ENCODE measurements around the gene ABCA4.

Gene ABCA4

GRCh38 chr1:94098585-94099111 lies 22.3 kb downstream of the ABCA4 start:
- Histone ChIP-seq H3K4me2 (ENCODE audit: low read length) (no peak overlapping the region), H3K79me2 (ENCODE audit: control insufficient read depth, insufficient read depth, low read length, poor library complexity) (peaks cover 27% of the 10 kb centered on the region), H2BK5ac (ENCODE audit: low read depth, low read length, poor library complexity) (peak overlapping the region; percentile 95), H2AFZ (ENCODE audit: insufficient read depth, low read length, poor library complexity) (peak overlapping the region; percentile 13), H3K4me1 (ENCODE audit: control insufficient read depth in 1 of 2, insufficient read depth in 2 of 2, low read length in 2 of 2) (peaks cover 57% of the 10 kb centered on the region in 2 experiments), H4K8ac (ENCODE audit: low read depth, low read length) (peak overlapping the region; percentile 78), H3K18ac (ENCODE audit: low read length) (peak overlapping the region; percentile 92), H3K4me3 (ENCODE audit: low read depth, low read length) (no peak overlapping the region), H4K12ac (ENCODE audit: low read depth, low read length) (peak overlapping the region; percentile 61), H2BK120ac (ENCODE audit: insufficient read depth, low read length, poor library complexity) (peak overlapping the region; percentile 99), H3K4ac (ENCODE audit: low read depth, low read length) (peak overlapping the region; percentile 88), H3K27me3 (ENCODE audit: insufficient read depth, low read length) (no peaks in the 10 kb centered on the region), H3K36me3 (ENCODE audit: control insufficient read depth in 1 of 2, insufficient read depth in 2 of 2, low read length in 2 of 2) (no peaks in the 10 kb centered on the region), H3K23ac (ENCODE audit: low read length) (no peak overlapping the region), H3K9me3 (ENCODE audit: insufficient read depth, low read depth, low read length) (no peaks in the 10 kb centered on the region), H3K27ac (ENCODE audit: low read depth, low read length) (peak overlapping the region; percentile 99), H3K9ac (ENCODE audit: low read length) (no peak overlapping the region), H3K14ac (ENCODE audit: low read length) (peak overlapping the region; percentile 97), H2AK5ac (ENCODE audit: low read length) (peak overlapping the region; percentile 92), H3K79me1 (ENCODE audit: low read length) (peaks cover 81% of the 10 kb centered on the region), H2BK12ac (ENCODE audit: low read length) (peak overlapping the region; percentile 97), H4K91ac (ENCODE audit: low read depth, low read length) (peak overlapping the region; percentile 98)
- WGBS (ENCODE audit: extremely low coverage, insufficient coverage, insufficient read length), result no CpG with 5 or more reads among the region's 18 CpGs
- DNase-seq, result no peak

- Histone ChIP-seq H3K36me3 (ENCODE audit: control insufficient read depth in 1 of 2, insufficient read depth in 2 of 2, low read length in 2 of 2) (no peaks in the 10 kb centered on the region), H4K91ac (ENCODE audit: low read depth, low read length) (peak overlapping the region; percentile 97), H3K27me3 (ENCODE audit: insufficient read depth, low read length) (no peaks in the 10 kb centered on the region), H3K18ac (ENCODE audit: low read length) (peak overlapping the region; percentile 83), H3K4me2 (ENCODE audit: low read length) (no peak overlapping the region), H2BK12ac (ENCODE audit: low read length) (peak overlapping the region; percentile 99), H3K4me1 (ENCODE audit: control insufficient read depth in 1 of 2, insufficient read depth in 2 of 2, low read length in 2 of 2) (peaks cover 53 to 54% of the 10 kb centered on the region in 2 experiments), H3K79me2 (ENCODE audit: control insufficient read depth, insufficient read depth, low read length, poor library complexity) (peaks cover 25% of the 10 kb centered on the region), H2BK120ac (ENCODE audit: insufficient read depth, low read length, poor library complexity) (peak overlapping the region; percentile 97), H2BK5ac (ENCODE audit: low read depth, low read length, poor library complexity) (peak overlapping the region; percentile 76), H4K8ac (ENCODE audit: low read depth, low read length) (peak overlapping the region; percentile 79), H2AFZ (ENCODE audit: insufficient read depth, low read length, poor library complexity) (peak overlapping the region; percentile 50), H3K9me3 (ENCODE audit: insufficient read depth, low read depth, low read length) (no peaks in the 10 kb centered on the region), H3K23ac (ENCODE audit: low read length) (no peak overlapping the region), H3K4me3 (ENCODE audit: low read depth, low read length) (no peak overlapping the region), H3K14ac (ENCODE audit: low read length) (peak overlapping the region; percentile 86), H3K4ac (ENCODE audit: low read depth, low read length) (peak overlapping the region; percentile 74), H3K79me1 (ENCODE audit: low read length) (peaks cover 75% of the 10 kb centered on the region), H4K12ac (ENCODE audit: low read depth, low read length) (no peak overlapping the region), H3K9ac (ENCODE audit: low read length) (no peak overlapping the region), H3K27ac (ENCODE audit: low read depth, low read length) (peak overlapping the region; percentile 71), H2AK5ac (ENCODE audit: low read length) (peak overlapping the region; percentile 98)
- WGBS (ENCODE audit: extremely low coverage, insufficient coverage, insufficient read length), result no CpG with 5 or more reads among the region's 10 CpGs
- peak; percentile 91 to 94 for DNase-seq
Observed at GRCh38 chr1:94096797-94097549, 24.0 kb downstream of the ABCA4 start.

- no CpG with 5 or more reads among the region's 14 CpGs for WGBS (ENCODE audit: extremely low coverage, insufficient coverage, insufficient read length)
- Histone ChIP-seq H2BK12ac (ENCODE audit: low read length) (peak overlapping the region; percentile 99), H2BK120ac (ENCODE audit: insufficient read depth, low read length, poor library complexity) (peak overlapping the region; percentile 97), H3K23ac (ENCODE audit: low read length) (no peak overlapping the region), H4K8ac (ENCODE audit: low read depth, low read length) (peak overlapping the region; percentile 79), H3K14ac (ENCODE audit: low read length) (peak overlapping the region; percentile 86), H3K4me1 (ENCODE audit: control insufficient read depth in 1 of 2, insufficient read depth in 2 of 2, low read length in 2 of 2) (peaks cover 53 to 56% of the 10 kb centered on the region in 2 experiments), H3K4ac (ENCODE audit: low read depth, low read length) (peak overlapping the region; percentile 85), H3K27me3 (ENCODE audit: insufficient read depth, low read length) (no peaks in the 10 kb centered on the region), H2AK5ac (ENCODE audit: low read length) (peak overlapping the region; percentile 98), H3K18ac (ENCODE audit: low read length) (peak overlapping the region; percentile 93), H2BK5ac (ENCODE audit: low read depth, low read length, poor library complexity) (peak overlapping the region; percentile 74), H3K79me2 (ENCODE audit: control insufficient read depth, insufficient read depth, low read length, poor library complexity) (peaks cover 25% of the 10 kb centered on the region), H3K9me3 (ENCODE audit: insufficient read depth, low read depth, low read length) (no peaks in the 10 kb centered on the region), H2AFZ (ENCODE audit: insufficient read depth, low read length, poor library complexity) (peak overlapping the region; percentile 32), H4K12ac (ENCODE audit: low read depth, low read length) (peak overlapping the region; percentile 59), H3K4me3 (ENCODE audit: low read depth, low read length) (no peak overlapping the region), H3K9ac (ENCODE audit: low read length) (no peak overlapping the region), H3K79me1 (ENCODE audit: low read length) (peaks cover 73% of the 10 kb centered on the region), H3K27ac (ENCODE audit: low read depth, low read length) (no peak overlapping the region), H3K4me2 (ENCODE audit: low read length) (no peak overlapping the region), H3K36me3 (ENCODE audit: control insufficient read depth in 1 of 2, insufficient read depth in 2 of 2, low read length in 2 of 2) (no peaks in the 10 kb centered on the region), H4K91ac (ENCODE audit: low read depth, low read length) (peak overlapping the region; percentile 97)
- no peak for DNase-seq
Observed at GRCh38 chr1:94095744-94096469, 25.0 kb downstream of the ABCA4 start.

GRCh38 chr1:94095112-94095637 lies 25.8 kb downstream of the ABCA4 start:
- Histone ChIP-seq H3K9me3 (ENCODE audit: insufficient read depth, low read depth, low read length) (no peaks in the 10 kb centered on the region), H3K4me3 (ENCODE audit: low read depth, low read length) (no peak overlapping the region), H2AFZ (ENCODE audit: insufficient read depth, low read length, poor library complexity) (no peak overlapping the region), H3K79me1 (ENCODE audit: low read length) (peaks cover 69% of the 10 kb centered on the region), H4K8ac (ENCODE audit: low read depth, low read length) (peak overlapping the region; percentile 54), H2AK5ac (ENCODE audit: low read length) (peak overlapping the region; percentile 98), H3K4me2 (ENCODE audit: low read length) (no peak overlapping the region), H4K12ac (ENCODE audit: low read depth, low read length) (no peak overlapping the region), H3K9ac (ENCODE audit: low read length) (no peak overlapping the region), H2BK120ac (ENCODE audit: insufficient read depth, low read length, poor library complexity) (peak overlapping the region; percentile 96), H3K27ac (ENCODE audit: low read depth, low read length) (peak overlapping the region; percentile 22), H3K27me3 (ENCODE audit: insufficient read depth, low read length) (no peaks in the 10 kb centered on the region), H4K91ac (ENCODE audit: low read depth, low read length) (peak overlapping the region; percentile 99), H3K18ac (ENCODE audit: low read length) (peak overlapping the region; percentile 70), H2BK5ac (ENCODE audit: low read depth, low read length, poor library complexity) (peak overlapping the region; percentile 77), H3K14ac (ENCODE audit: low read length) (peak overlapping the region; percentile 64), H2BK12ac (ENCODE audit: low read length) (peak overlapping the region; percentile 97), H3K23ac (ENCODE audit: low read length) (peak overlapping the region; percentile 80), H3K4ac (ENCODE audit: low read depth, low read length) (peak overlapping the region; percentile 91), H3K79me2 (ENCODE audit: control insufficient read depth, insufficient read depth, low read length, poor library complexity) (peaks cover 22% of the 10 kb centered on the region), H3K36me3 (ENCODE audit: control insufficient read depth in 1 of 2, insufficient read depth in 2 of 2, low read length in 2 of 2) (no peaks in the 10 kb centered on the region), H3K4me1 (ENCODE audit: control insufficient read depth in 1 of 2, insufficient read depth in 2 of 2, low read length in 2 of 2) (peaks cover 49 to 53% of the 10 kb centered on the region in 2 experiments)
- WGBS (ENCODE audit: extremely low coverage, insufficient coverage, insufficient read length), result 100% methylated on average over 4 of the region's 21 CpGs
- no peak for DNase-seq
